Measurements from ENCODE around the gene PPP1R37. TPM values are rescaled to one million over a fixed set of nuclear protein-coding genes. Genes with fewer than 3 reads are reported as not detected.
A peak's percentile ranks its signal among the peaks of the same experiment; 100 is the strongest.

PPP1R37 gene
- total RNA-seq, 4 donors from 2014 or later: 6.7 to 43.8 (median 24.4) TPM

DNA sequence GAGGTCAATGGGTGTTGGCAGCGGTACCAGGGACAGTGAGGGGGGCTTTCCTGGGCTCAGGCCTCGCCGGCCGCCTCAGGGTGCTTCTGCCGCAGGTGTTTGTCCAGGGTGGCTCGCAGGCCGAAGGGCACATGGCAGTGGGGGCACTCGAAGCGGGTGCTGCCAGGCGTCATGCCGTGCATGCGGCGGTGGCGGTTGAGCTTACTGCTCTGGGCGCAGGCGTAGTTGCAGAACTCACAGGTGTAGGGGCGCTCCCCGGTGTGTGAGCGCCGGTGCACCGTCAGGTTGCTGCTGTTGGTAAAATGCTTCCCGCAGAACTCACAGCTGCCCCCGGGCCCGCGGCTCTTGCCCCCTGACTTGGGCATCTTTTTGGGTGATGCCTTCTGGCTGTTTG lies 21.4 kb upstream of the PPP1R37 start:
- no peak overlapping the region for H3K4me3 ChIP-seq
- H3K4me1 ChIP-seq: peaks cover 0 to 4% of the 10 kb centered on the region in 2 donors
- no peak overlapping the region for H3K27ac ChIP-seq
- H3K9me3 ChIP-seq: no peaks in the 10 kb centered on the region
- intact Hi-C loops (cut with DNase I; ENCODE audit: low total_unique reads): no loop called here
- H3K36me3 ChIP-seq: no peaks in the 10 kb centered on the region
- TF ChIP-seq CTCF (IDR thresholded peaks at IDR 0.05) (no peak), POLR2A (IDR thresholded peaks at IDR 0.05) (no peak)
- no peak for DNase-seq
- H3K27me3 ChIP-seq: no peaks in the 10 kb centered on the region

- Histone ChIP-seq H3K36me3 (no peaks in the 10 kb centered on the region), H3K27me3 (no peaks in the 10 kb centered on the region), H3K4me1 (peaks cover 0 to 4% of the 10 kb centered on the region in 2 donors), H3K9me3 (no peaks in the 10 kb centered on the region), H3K4me3 (no peak overlapping the region), H3K27ac (no peak overlapping the region)
- intact Hi-C loops (cut with DNase I; ENCODE audit: low total_unique reads): no loop called here
- TF ChIP-seq POLR2A (IDR thresholded peaks at IDR 0.05): no peak
- DNase-seq: no peak
Observed at GRCh38 chr19:45071969-45072790, 20.8 kb upstream of the PPP1R37 start.

DNA sequence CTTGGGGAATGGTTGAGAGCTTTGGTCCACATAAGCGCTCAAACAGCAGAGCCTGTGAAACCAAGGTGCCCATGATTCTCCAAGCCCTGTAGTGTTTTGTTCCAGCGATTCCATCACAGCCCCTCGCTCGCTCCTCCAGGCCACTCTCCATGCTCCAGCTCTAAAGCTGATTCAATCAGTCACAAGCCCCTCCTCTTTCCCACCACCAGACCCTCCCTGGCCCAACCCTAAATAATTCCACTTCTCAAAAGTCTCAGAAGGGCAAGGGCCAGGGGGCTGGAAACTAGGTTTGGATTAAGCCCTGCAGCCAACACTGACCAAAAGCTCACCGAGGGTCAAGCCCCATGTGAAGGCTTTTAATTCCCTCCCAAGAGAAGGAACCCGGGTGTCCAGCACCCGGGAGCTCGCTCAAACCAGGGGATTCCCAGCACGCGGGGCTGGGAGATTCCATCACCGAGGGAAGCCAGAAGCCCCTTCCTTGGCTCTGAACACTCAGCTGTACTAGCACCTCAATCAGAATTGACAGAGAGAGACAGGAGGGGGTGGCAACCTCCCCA lies 18.2 kb upstream of the PPP1R37 start:
- H3K27ac ChIP-seq: no peak overlapping the region

DNA sequence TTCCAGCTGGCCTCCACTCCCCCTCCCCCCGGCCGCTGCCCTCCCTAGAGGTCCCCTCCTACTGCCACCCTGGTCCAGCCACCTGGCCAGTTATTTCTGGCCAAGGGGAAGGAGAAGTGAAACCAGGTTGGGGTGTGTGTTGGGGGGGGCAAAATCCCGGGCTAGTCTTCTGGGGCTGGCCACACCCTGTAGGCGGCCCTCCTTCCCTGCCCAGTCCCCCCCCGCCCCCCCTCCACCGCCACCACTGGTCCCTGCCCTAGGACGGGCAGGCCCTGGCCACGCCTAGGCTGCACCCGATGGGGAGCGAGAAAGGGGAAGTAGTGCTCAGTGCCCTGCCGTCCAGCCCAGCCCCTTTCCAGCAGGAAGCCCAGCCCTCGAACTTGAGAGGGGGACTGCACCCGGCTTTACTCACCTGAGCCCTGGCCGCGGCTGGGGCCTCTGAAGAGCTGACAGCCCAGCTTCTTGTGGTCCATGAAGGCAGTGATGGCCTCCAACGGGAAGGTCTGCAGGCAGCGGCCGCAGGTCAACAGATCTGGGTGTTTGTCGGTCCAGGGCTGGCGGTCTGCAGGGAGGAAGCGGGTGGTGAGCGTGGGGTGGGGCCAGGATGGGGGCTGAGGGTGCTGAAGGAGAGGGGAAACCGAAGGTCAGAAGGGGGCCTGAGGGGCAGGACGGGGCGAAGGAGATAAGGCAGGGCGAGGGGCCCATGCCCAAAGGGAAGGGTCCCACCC lies 17.5 kb upstream of the PPP1R37 start:
- Histone ChIP-seq H3K27ac (no peak overlapping the region), H3K4me3 (peak overlapping the region; percentile 17 to 22), H3K9me3 (no peaks in the 10 kb centered on the region), H3K4me1 (peaks cover 0 to 4% of the 10 kb centered on the region in 2 donors), H3K36me3 (no peaks in the 10 kb centered on the region), H3K27me3 (no peaks in the 10 kb centered on the region)
- intact Hi-C loops (cut with DNase I; ENCODE audit: low total_unique reads): no loop called here
- DNase-seq: no peak
- no peak for TF ChIP-seq CTCF (IDR thresholded peaks at IDR 0.05)
- TF ChIP-seq POLR2A (IDR thresholded peaks at IDR 0.05): no peak

More for the DNA sequence above, 18.2 kb upstream of the PPP1R37 start:
- Histone ChIP-seq H3K4me3 (no peak overlapping the region), H3K27me3 (no peaks in the 10 kb centered on the region), H3K9me3 (no peaks in the 10 kb centered on the region), H3K4me1 (peaks cover 0 to 4% of the 10 kb centered on the region in 2 donors), H3K36me3 (no peaks in the 10 kb centered on the region)
- no peak for DNase-seq
- intact Hi-C loops (cut with DNase I; ENCODE audit: low total_unique reads): no loop called here
- no peak for TF ChIP-seq CTCF (IDR thresholded peaks at IDR 0.05)
- no peak for TF ChIP-seq POLR2A (IDR thresholded peaks at IDR 0.05)

DNA sequence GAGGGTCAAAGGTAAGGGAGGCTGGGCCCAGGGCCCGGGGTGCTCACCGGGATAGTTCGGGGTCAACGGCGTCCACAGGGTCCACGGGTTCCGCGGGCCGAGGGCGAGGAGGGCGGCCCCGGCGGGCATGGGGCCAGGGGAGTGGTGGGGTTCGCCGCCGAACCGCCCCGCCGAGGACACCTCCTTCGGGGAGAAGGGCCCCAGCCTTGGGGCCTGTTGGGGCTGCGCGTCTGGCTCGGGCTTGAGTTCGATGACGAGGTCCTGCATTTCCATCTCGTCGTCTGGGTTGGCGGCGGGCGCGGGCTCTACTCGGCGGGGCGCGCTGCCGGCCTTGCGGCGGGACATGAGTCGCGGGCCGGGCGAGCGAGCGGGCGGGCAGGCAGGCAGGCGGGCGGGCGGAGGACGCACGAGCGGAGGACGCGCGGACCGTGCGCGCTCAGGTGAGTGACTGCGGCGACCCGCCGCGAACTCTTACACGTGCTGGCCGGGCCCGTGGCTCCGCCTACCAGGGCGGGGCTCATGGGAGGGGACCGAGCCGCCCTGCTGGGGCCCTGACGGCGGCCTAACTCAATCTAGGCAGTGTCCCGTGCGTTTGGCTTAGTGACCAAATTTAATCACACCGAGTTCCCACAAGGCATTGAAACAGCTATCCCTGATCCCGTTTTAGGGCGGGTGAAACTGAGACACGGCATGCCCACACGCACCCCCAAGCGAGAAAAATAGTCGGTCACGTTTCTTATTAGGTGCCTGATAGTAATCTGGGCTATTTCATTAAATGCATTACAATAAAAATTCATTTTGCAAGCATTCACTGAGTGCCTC lies 16.7 kb upstream of the PPP1R37 start, which contains the start of gene ZNF296:
Gene ZNF296, minus strand, starts transcription at position 450 of the 822 bp plus-strand sequence. Its CDS starts 105 bp downstream, at position 345.
- H3K27me3 ChIP-seq: no peaks in the 10 kb centered on the region
- TF ChIP-seq CTCF (IDR thresholded peaks at IDR 0.05) (no peak), POLR2A (IDR thresholded peaks at IDR 0.05) (peak in 1 of 2 donors; percentile 38)
- H3K9me3 ChIP-seq: no peaks in the 10 kb centered on the region
- H3K36me3 ChIP-seq: no peaks in the 10 kb centered on the region
- no peak within 1 kb of the TSS for H3K27ac ChIP-seq
- intact Hi-C loops (cut with DNase I; ENCODE audit: low total_unique reads): no loop called here
- peaks cover 0 to 4% of the 10 kb centered on the region in 2 donors for H3K4me1 ChIP-seq
- peak in 1 of 2 donors; percentile 51 for DNase-seq
- H3K4me3 ChIP-seq: peak within 1 kb of the TSS; percentile 17 to 22

Measured in uterus (tissue), 4 donors.